WTC11 (cell line): Measurements from ENCODE around the gene WDR82. TPM values are rescaled to one million over a fixed set of nuclear protein-coding genes. Genes with fewer than 3 reads are reported as not detected.

Experiments used
- ATAC-seq: fragments of 200-7000 bp; cut with Tn5 transposase; 2 replicates; pipeline ENCODE4 v1.10.0; 2021; ENCODE audit warnings: mild to moderate bottlenecking, moderate library complexity
- CTCF ChIA-PET: fragments of 300-600 bp; sonication (Branson Sonifier 250); formaldehyde crosslinking; loops from one replicate; lab custom pipeline; 2021; ENCODE audit warnings: antibody characterized with exemption; lab: Charles Lee
- POLR2A ChIA-PET: fragments of 350-600 bp; sonication (Branson Sonifier 250); formaldehyde crosslinking; loops from one replicate; lab custom pipeline; 2021; ENCODE audit warnings: antibody characterized with exemption; lab: Charles Lee
- DNase-seq: peaks from one replicate; pipeline ENCODE4 v3.0.0; 2021; ENCODE audit warnings: low spot score
- H3K27ac Mint-ChIP-seq: 2 replicates; pipeline ENCODE4 v1.8.0; 2021; ENCODE audit warnings: mixed read lengths
- H3K27me3 Mint-ChIP-seq: 2 replicates; pipeline ENCODE4 v1.8.0; 2021; ENCODE audit warnings: low read depth, mild to moderate bottlenecking, moderate library complexity, mixed read lengths
- H3K36me3 Mint-ChIP-seq: 2 replicates; pipeline ENCODE4 v1.8.0; 2021; ENCODE audit warnings: mixed read lengths
- H3K4me1 Mint-ChIP-seq: 2 replicates; pipeline ENCODE4 v1.8.0; 2022; ENCODE audit warnings: mixed read lengths
- H3K4me3 Mint-ChIP-seq: 2 replicates; pipeline ENCODE4 v1.8.0; 2021; ENCODE audit warnings: mild to moderate bottlenecking, moderate library complexity, mixed read lengths
- H3K9me3 Mint-ChIP-seq: 2 replicates; pipeline ENCODE4 v1.8.0; 2021; ENCODE audit warnings: mixed read lengths
- GABPB1 ChIP-seq: sonication (generic); formaldehyde crosslinking; IDR thresholded peaks from 2 replicates; pipeline ENCODE4 v1.8.1; 2023; ENCODE audit warnings: mild to moderate bottlenecking, missing genetic modification reagents
- GRHL2 ChIP-seq: fragments of 250-450 bp; sonication (Bioruptor Pico); IDR thresholded peaks from 2 replicates; pipeline ENCODE4 v1.8.0; 2022; ENCODE audit warnings: mild to moderate bottlenecking, moderate library complexity; ENCODE audit not compliant: insufficient replicate concordance, severe bottlenecking
- NR1H2 ChIP-seq: sonication (generic); formaldehyde crosslinking; IDR thresholded peaks from 2 replicates; pipeline ENCODE4 v1.9.0; 2021; ENCODE audit warnings: mild to moderate bottlenecking, moderate library complexity, missing genetic modification reagents
- PRRX2 ChIP-seq: fragments of 250-450 bp; sonication (Bioruptor Pico); IDR thresholded peaks from 2 replicates; pipeline ENCODE4 v1.8.0; 2021; ENCODE audit warnings: mild to moderate bottlenecking
- TEAD4 ChIP-seq: sonication (generic); formaldehyde crosslinking; IDR thresholded peaks from 2 replicates; pipeline ENCODE4 v1.8.0; 2022; ENCODE audit warnings: mild to moderate bottlenecking, missing genetic modification reagents
- ZBTB21 ChIP-seq: sonication (generic); formaldehyde crosslinking; IDR thresholded peaks from 2 replicates; pipeline ENCODE4 v1.8.1; 2023; ENCODE audit warnings: mild to moderate bottlenecking, missing genetic modification reagents, borderline replicate concordance
- ZNF121 ChIP-seq: sonication (generic); formaldehyde crosslinking; IDR thresholded peaks from 2 replicates; pipeline ENCODE4 v1.8.0; 2023; ENCODE audit warnings: missing genetic modification reagents
- ZNF138 ChIP-seq: sonication (generic); formaldehyde crosslinking; conservative IDR thresholded peaks from 2 replicates; pipeline ENCODE4 v1.8.1; 2022; ENCODE audit warnings: mild to moderate bottlenecking, moderate library complexity, missing genetic modification reagents
- ZNF396 ChIP-seq: fragments of 250-450 bp; sonication (Bioruptor Pico); IDR thresholded peaks from 2 replicates; pipeline ENCODE4 v1.8.0; 2021; ENCODE audit warnings: mild to moderate bottlenecking, moderate library complexity, borderline replicate concordance
- total RNA-seq: library from RNA; stranded (reverse); gene quantifications from 3 replicates; pipeline ENCODE4 v1.2.3, GENCODE V29; 2021
- TF ChIP-seq, protein P1 (sequence below): fragments of 200-600 bp; IDR thresholded peaks from 2 replicates; pipeline ENCODE4 v1.8.0; 2022; ENCODE audit warnings: antibody characterized with exemption
- TF ChIP-seq, protein P2 (sequence below): sonication (generic); formaldehyde crosslinking; IDR thresholded peaks from 2 replicates; pipeline ENCODE4 v1.8.1; 2023; ENCODE audit warnings: mild to moderate bottlenecking, missing genetic modification reagents, moderate library complexity
- TF ChIP-seq, protein P3 (sequence below): sonication (generic); formaldehyde crosslinking; IDR thresholded peaks from 2 replicates; pipeline ENCODE4 v1.8.1; 2023; ENCODE audit warnings: mild to moderate bottlenecking, moderate library complexity, missing genetic modification reagents
- TF ChIP-seq, protein P4 (sequence below): sonication (generic); formaldehyde crosslinking; IDR thresholded peaks from 2 replicates; pipeline ENCODE4 v1.8.1; 2023; ENCODE audit warnings: mild to moderate bottlenecking, missing genetic modification reagents
- TF ChIP-seq, protein P5 (sequence below): sonication (generic); formaldehyde crosslinking; IDR thresholded peaks from 2 replicates; pipeline ENCODE4 v1.8.1; 2023; ENCODE audit warnings: mild to moderate bottlenecking, missing genetic modification reagents
- TF ChIP-seq, protein P6 (sequence below): sonication (generic); formaldehyde crosslinking; IDR thresholded peaks from 2 replicates; pipeline ENCODE4 v1.8.1; 2022; ENCODE audit warnings: low read depth, mild to moderate bottlenecking, moderate library complexity, missing genetic modification reagents, borderline replicate concordance
- TF ChIP-seq, protein P7 (sequence below): sonication (generic); formaldehyde crosslinking; IDR thresholded peaks from 2 replicates; pipeline ENCODE4 v1.8.1; 2023; ENCODE audit warnings: mild to moderate bottlenecking, missing genetic modification reagents, borderline replicate concordance

WDR82 gene
- total RNA-seq, 1 experiment from 2014 or later, result 69.7 TPM

DNA sequence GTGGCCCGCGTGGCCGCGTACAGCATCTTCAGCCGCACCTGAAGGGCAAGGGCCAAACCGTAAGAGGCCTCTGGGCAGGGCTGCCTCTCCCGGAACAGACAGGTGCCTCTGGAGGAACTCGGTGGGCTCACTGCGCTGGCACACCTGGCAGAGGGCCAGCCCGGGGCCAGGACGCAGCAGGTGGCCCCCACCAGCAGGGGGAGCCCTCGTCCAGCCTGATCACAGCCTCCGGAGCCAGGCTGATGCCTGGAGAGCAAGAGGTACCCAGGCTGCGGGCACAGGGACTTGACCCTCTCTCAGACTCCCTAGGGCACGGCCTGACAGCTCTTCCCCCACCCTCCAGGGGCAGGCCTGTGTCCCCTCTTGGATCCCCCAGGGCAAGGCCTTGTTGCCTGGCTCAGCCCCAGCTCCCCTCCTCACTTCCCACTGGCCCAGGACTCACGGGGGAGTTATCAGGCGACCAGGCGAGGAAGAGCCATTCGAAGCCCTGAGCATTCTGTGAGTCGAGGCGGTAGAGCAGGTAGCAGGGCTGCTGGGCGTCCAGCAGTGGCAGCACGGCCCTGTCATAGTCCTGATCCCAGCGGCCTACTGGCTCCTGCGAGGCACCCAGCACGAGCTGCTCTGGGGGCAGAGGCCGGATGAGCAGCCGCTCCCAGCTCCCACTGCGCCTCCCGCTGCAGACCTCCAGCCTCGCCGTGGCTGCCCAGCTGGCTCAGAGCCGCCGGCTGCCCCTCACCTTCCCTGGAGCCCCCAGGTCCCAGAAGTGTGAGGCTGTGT lies 46.8 kb downstream of the WDR82 start:
- DNase-seq (peak; percentile 85), ATAC-seq (peak; percentile 75)
- Mint-ChIP-seq H3K27ac (no peak overlapping the region; the same call in 1 of the 2 replicates), H3K4me1 (peaks cover 9% of the 10 kb centered on the region), H3K9me3 (no peaks in the 10 kb centered on the region), H3K36me3 (peaks cover 13% of the 10 kb centered on the region), H3K27me3 (no peaks in the 10 kb centered on the region), H3K4me3 (no peak overlapping the region)
- POLR2A ChIA-PET, result interaction anchor here (1.0 kb wide), 1 partner anchor 46 kb away, joined by 3 read pairs; the partner anchor contains the start of gene WDR82
- CTCF ChIA-PET, result interaction anchor here (0.6 to 9.1 kb wide), 42 partner anchors 7 to 262 kb away, joined by 3 to 222 read pairs (median 5); partner anchors contain the start of genes ALAS1, POC1A, PPM1M and SEMA3G
- TF ChIP-seq GABPB1 (CRISPR knock-in tag), result no peak
- TF ChIP-seq, protein P1, sequence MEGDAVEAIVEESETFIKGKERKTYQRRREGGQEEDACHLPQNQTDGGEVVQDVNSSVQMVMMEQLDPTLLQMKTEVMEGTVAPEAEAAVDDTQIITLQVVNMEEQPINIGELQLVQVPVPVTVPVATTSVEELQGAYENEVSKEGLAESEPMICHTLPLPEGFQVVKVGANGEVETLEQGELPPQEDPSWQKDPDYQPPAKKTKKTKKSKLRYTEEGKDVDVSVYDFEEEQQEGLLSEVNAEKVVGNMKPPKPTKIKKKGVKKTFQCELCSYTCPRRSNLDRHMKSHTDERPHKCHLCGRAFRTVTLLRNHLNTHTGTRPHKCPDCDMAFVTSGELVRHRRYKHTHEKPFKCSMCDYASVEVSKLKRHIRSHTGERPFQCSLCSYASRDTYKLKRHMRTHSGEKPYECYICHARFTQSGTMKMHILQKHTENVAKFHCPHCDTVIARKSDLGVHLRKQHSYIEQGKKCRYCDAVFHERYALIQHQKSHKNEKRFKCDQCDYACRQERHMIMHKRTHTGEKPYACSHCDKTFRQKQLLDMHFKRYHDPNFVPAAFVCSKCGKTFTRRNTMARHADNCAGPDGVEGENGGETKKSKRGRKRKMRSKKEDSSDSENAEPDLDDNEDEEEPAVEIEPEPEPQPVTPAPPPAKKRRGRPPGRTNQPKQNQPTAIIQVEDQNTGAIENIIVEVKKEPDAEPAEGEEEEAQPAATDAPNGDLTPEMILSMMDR, result peak; percentile 91

DNA sequence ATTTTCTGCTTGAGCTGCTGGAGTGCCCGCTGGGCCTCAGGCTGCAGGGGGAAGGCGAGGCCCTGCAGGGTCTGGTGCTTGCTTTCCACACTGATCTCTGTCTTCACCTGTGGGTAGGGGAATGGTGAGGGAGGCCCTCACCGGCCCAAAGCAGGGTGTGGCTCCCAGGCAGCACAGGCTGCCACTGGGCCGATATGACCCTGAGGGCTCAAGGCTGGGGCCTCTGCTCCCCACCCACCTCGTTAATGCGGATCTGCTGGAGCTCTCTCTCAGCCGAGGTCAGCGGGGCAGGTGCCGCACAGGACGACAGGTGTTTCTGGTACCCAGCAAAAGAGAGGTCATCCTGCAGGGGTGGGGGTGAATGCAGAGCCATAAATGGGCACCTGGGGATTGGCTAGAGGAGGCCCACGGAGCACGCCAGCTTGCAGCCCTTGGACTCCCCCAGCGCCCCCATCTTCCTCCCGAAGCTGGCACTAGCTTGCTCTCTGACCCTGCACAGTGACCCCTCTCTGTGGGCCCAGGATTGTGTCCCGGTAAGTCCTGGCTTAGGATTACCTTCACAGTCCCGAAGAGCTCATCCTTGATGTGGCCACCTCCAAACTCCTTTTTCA lies 47.5 kb downstream of the WDR82 start:
- H3K27ac Mint-ChIP-seq, result no peak overlapping the region
- ChIA-PET CTCF (interaction anchor here (0.6 to 9.1 kb wide), 31 partner anchors 8 to 261 kb away, joined by 3 to 222 read pairs (median 5); partner anchors contain the start of genes ALAS1, SEMA3G, TLR9 and TWF2), POLR2A (no interaction called here)
- H3K9me3 Mint-ChIP-seq, result no peaks in the 10 kb centered on the region
- no peak for ATAC-seq
- no peak for TF ChIP-seq GABPB1 (CRISPR knock-in tag)
- TF ChIP-seq GRHL2 (CRISPR knock-in tag), result no peak
- TF ChIP-seq, protein P2, sequence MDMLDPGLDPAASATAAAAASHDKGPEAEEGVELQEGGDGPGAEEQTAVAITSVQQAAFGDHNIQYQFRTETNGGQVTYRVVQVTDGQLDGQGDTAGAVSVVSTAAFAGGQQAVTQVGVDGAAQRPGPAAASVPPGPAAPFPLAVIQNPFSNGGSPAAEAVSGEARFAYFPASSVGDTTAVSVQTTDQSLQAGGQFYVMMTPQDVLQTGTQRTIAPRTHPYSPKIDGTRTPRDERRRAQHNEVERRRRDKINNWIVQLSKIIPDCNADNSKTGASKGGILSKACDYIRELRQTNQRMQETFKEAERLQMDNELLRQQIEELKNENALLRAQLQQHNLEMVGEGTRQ, result no peak
- TF ChIP-seq PRRX2, result no peak
- H3K4me3 Mint-ChIP-seq, result no peak overlapping the region
- no peaks in the 10 kb centered on the region for H3K27me3 Mint-ChIP-seq
- no peak for DNase-seq
- peaks cover 13% of the 10 kb centered on the region for H3K36me3 Mint-ChIP-seq
- 0 out of 2 replicates have a peak, but pooled peaks cover 3% of the 10 kb centered on the region for H3K4me1 Mint-ChIP-seq

DNA sequence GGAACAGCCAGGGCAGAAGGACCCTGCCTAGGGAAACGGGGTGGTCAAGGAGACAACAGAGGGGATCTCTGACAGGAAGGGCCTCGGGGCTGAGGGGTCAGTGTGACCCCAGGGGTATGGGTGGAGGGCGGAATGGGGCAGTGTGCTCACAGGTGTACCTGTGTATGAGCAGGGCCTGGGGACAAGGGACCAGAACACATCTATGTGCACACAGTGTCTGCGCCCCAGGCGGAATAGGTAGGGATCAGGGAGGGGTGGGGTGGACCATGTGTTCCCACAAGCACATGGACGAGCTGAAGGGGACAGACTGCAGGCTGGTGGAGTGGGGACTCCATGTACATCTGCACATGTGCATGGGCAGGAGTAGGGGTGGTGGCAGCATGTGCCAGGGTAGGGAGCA lies 48.0 kb downstream of the WDR82 start:
- ChIA-PET POLR2A (no interaction called here), CTCF (interaction anchor here (0.9 to 9.1 kb wide), 15 partner anchors 8 to 226 kb away, joined by 3 to 222 read pairs (median 7); partner anchors contain the start of genes TLR9, TWF2 and WDR82)
- peaks cover 4% of the 10 kb centered on the region; the same call in 1 of the 2 replicates for H3K4me1 Mint-ChIP-seq
- peaks cover 13% of the 10 kb centered on the region for H3K36me3 Mint-ChIP-seq
- DNase-seq (no peak), ATAC-seq (no peak)
- H3K27ac Mint-ChIP-seq, result no peak overlapping the region
- no peaks in the 10 kb centered on the region for H3K9me3 Mint-ChIP-seq
- no peaks in the 10 kb centered on the region for H3K27me3 Mint-ChIP-seq
- H3K4me3 Mint-ChIP-seq, result no peak overlapping the region
- TF ChIP-seq ZNF121 (no peak), ZNF396 (CRISPR knock-in tag) (no peak), NR1H2 (no peak), ZNF138 (CRISPR knock-in tag) (no peak), ZBTB21 (CRISPR knock-in tag) (no peak), TEAD4 (CRISPR knock-in tag) (no peak)
- TF ChIP-seq, protein P3, sequence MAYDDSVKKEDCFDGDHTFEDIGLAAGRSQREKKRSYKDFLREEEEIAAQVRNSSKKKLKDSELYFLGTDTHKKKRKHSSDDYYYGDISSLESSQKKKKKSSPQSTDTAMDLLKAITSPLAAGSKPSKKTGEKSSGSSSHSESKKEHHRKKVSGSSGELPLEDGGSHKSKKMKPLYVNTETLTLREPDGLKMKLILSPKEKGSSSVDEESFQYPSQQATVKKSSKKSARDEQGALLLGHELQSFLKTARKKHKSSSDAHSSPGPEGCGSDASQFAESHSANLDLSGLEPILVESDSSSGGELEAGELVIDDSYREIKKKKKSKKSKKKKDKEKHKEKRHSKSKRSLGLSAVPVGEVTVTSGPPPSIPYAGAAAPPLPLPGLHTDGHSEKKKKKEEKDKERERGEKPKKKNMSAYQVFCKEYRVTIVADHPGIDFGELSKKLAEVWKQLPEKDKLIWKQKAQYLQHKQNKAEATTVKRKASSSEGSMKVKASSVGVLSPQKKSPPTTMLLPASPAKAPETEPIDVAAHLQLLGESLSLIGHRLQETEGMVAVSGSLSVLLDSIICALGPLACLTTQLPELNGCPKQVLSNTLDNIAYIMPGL (CRISPR knock-in tag), result no peak
- TF ChIP-seq, protein P4, sequence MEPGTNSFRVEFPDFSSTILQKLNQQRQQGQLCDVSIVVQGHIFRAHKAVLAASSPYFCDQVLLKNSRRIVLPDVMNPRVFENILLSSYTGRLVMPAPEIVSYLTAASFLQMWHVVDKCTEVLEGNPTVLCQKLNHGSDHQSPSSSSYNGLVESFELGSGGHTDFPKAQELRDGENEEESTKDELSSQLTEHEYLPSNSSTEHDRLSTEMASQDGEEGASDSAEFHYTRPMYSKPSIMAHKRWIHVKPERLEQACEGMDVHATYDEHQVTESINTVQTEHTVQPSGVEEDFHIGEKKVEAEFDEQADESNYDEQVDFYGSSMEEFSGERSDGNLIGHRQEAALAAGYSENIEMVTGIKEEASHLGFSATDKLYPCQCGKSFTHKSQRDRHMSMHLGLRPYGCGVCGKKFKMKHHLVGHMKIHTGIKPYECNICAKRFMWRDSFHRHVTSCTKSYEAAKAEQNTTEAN (CRISPR knock-in tag), result no peak
- TF ChIP-seq, protein P5, sequence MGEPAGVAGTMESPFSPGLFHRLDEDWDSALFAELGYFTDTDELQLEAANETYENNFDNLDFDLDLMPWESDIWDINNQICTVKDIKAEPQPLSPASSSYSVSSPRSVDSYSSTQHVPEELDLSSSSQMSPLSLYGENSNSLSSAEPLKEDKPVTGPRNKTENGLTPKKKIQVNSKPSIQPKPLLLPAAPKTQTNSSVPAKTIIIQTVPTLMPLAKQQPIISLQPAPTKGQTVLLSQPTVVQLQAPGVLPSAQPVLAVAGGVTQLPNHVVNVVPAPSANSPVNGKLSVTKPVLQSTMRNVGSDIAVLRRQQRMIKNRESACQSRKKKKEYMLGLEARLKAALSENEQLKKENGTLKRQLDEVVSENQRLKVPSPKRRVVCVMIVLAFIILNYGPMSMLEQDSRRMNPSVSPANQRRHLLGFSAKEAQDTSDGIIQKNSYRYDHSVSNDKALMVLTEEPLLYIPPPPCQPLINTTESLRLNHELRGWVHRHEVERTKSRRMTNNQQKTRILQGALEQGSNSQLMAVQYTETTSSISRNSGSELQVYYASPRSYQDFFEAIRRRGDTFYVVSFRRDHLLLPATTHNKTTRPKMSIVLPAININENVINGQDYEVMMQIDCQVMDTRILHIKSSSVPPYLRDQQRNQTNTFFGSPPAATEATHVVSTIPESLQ (CRISPR knock-in tag), result no peak
- TF ChIP-seq, protein P6, sequence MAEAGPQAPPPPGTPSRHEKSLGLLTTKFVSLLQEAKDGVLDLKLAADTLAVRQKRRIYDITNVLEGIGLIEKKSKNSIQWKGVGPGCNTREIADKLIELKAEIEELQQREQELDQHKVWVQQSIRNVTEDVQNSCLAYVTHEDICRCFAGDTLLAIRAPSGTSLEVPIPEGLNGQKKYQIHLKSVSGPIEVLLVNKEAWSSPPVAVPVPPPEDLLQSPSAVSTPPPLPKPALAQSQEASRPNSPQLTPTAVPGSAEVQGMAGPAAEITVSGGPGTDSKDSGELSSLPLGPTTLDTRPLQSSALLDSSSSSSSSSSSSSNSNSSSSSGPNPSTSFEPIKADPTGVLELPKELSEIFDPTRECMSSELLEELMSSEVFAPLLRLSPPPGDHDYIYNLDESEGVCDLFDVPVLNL (CRISPR knock-in tag), result no peak
- TF ChIP-seq, protein P7, sequence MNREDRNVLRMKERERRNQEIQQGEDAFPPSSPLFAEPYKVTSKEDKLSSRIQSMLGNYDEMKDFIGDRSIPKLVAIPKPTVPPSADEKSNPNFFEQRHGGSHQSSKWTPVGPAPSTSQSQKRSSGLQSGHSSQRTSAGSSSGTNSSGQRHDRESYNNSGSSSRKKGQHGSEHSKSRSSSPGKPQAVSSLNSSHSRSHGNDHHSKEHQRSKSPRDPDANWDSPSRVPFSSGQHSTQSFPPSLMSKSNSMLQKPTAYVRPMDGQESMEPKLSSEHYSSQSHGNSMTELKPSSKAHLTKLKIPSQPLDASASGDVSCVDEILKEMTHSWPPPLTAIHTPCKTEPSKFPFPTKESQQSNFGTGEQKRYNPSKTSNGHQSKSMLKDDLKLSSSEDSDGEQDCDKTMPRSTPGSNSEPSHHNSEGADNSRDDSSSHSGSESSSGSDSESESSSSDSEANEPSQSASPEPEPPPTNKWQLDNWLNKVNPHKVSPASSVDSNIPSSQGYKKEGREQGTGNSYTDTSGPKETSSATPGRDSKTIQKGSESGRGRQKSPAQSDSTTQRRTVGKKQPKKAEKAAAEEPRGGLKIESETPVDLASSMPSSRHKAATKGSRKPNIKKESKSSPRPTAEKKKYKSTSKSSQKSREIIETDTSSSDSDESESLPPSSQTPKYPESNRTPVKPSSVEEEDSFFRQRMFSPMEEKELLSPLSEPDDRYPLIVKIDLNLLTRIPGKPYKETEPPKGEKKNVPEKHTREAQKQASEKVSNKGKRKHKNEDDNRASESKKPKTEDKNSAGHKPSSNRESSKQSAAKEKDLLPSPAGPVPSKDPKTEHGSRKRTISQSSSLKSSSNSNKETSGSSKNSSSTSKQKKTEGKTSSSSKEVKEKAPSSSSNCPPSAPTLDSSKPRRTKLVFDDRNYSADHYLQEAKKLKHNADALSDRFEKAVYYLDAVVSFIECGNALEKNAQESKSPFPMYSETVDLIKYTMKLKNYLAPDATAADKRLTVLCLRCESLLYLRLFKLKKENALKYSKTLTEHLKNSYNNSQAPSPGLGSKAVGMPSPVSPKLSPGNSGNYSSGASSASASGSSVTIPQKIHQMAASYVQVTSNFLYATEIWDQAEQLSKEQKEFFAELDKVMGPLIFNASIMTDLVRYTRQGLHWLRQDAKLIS (CRISPR knock-in tag), result no peak
